Measurements from ENCODE around the gene UTS2B. TPM values are rescaled to one million over a fixed set of nuclear protein-coding genes. Genes with fewer than 3 reads are reported as not detected.

UTS2B gene
- total and polyA plus RNA-seq, 2 of the 13 experiments (the other 11 are each of a cell fraction or from before 2014, with no cell fraction given) = 0.03 to 0.46 TPM

GRCh38 chr3:191314109-191314728 lies 16.1 kb downstream of the UTS2B start:
- H3K36me3 ChIP-seq (replicated peaks in 1 of 2; ENCODE audit: control insufficient read depth in 1 of 2, insufficient read depth in 2 of 2, low read length in 2 of 2) = no peaks in the 10 kb centered on the region
- ATAC-seq (peak; percentile 85), FAIRE-seq (no peak), DNase-seq (ENCODE audit: low spot score) (peak; percentile 58)
- intact Hi-C loops (cut with micrococcal nuclease; ENCODE audit: unreplicated experiment) (no loop called here), in situ Hi-C loops (cut with HindIII; ENCODE audit: extremely low pct_ligation_motif_present, low pct_unique_long_range_greater_than_20kb) (no loop called here)
- 0 out of 6 replicates have a peak overlapping the region, but pooled peaks of 1 of the 3 experiments have one; percentile 13 for H3K4me3 ChIP-seq (replicated peaks in 1 of 3; ENCODE audit: insufficient read depth in 1 of 3, low read depth in 2 of 3, low read length in 3 of 3)
- TF ChIP-seq KDM3A (CRISPR knock-in tag; IDR thresholded peaks at IDR 0.05; ENCODE audit: low read depth) = no peak
- TF ChIP-seq ZNF644 (CRISPR knock-in tag; IDR thresholded peaks at IDR 0.05; ENCODE audit: low read depth) = 0 out of 2 replicates have a peak, but pooled peaks have one; percentile 23
- TF ChIP-seq CEBPB (IDR thresholded peaks at IDR 0.05; ENCODE audit: borderline replicate concordance, low read depth, low read length) = peak; percentile 83
- no peak for TF ChIP-seq SOX6 (IDR thresholded peaks at IDR 0.05)
- peak; percentile 10; the same call in 1 of the 2 replicates for TF ChIP-seq SOX6 (CRISPR knock-in tag; IDR thresholded peaks at IDR 0.05)
- TF ChIP-seq CEBPG (CRISPR knock-in tag; IDR thresholded peaks at IDR 0.05) = peak; percentile 40; the same call in 1 of the 2 replicates
- TF ChIP-seq MAZ (IDR thresholded peaks at IDR 0.05; ENCODE audit: borderline replicate concordance, low read depth, low read length) = no peak
- TF ChIP-seq MAZ (CRISPR knock-in tag; IDR thresholded peaks at IDR 0.05; ENCODE audit: low read depth) = no peak
- no peak for TF ChIP-seq HMG20B (CRISPR knock-in tag; conservative IDR thresholded peaks at IDR 0.05)
- no peak for TF ChIP-seq ZNF546 (CRISPR knock-in tag; conservative IDR thresholded peaks at IDR 0.05)
- 0 out of 2 replicates have a peak, but pooled peaks have one; percentile 40 for TF ChIP-seq NCOR1 (IDR thresholded peaks at IDR 0.05; ENCODE audit: borderline replicate concordance, low read length)
- TF ChIP-seq KMT2A (CRISPR knock-in tag; IDR thresholded peaks at IDR 0.05) = no peak
- TF ChIP-seq HNF4A (CRISPR knock-in tag; IDR thresholded peaks at IDR 0.05) = peak; percentile 66
- peaks cover 21% of the 10 kb centered on the region for H3K4me1 ChIP-seq (ENCODE audit: insufficient read depth, low read length)
- BruUV-seq (replicated peaks) = no TSS peak
- no peak overlapping the region for H3K27ac ChIP-seq (ENCODE audit: extremely low read length, insufficient read depth, low read length)
- H3K79me2 ChIP-seq (ENCODE audit: insufficient read depth, low read length) = no peaks in the 10 kb centered on the region
- H3K4me2 ChIP-seq (ENCODE audit: low read depth, low read length) = peak overlapping the region; percentile 37; the same call in 1 of the 2 replicates
- ChIA-PET POLR2A (no interaction called here), CTCF (ENCODE audit: low intra/inter-chr PET ratio, low total read pairs) (no interaction called here)
- no peak overlapping the region for H3K9ac ChIP-seq (ENCODE audit: insufficient read depth, low read depth, low read length)
- no peaks in the 10 kb centered on the region for H3K27me3 ChIP-seq (ENCODE audit: control insufficient read depth in 1 of 2, insufficient read depth in 2 of 2, low read length in 2 of 2)
- WGBS (ENCODE audit: low lambda C conversion rate) = 13% methylated on average over 5 of the region's 5 CpGs
- H2AFZ ChIP-seq (ENCODE audit: low read length) = no peak overlapping the region
- H3K9me3 ChIP-seq (ENCODE audit: low read length) = no peaks in the 10 kb centered on the region
- H4K20me1 ChIP-seq (ENCODE audit: insufficient read depth, low read length) = no peaks in the 10 kb centered on the region
